H1 (cell line): ENCODE data around the gene CHAC2. TPM values are rescaled to one million over a fixed set of nuclear protein-coding genes. Genes with fewer than 3 reads are reported as not detected.

Experiments used
- CTCF ChIA-PET: fragments of 300-600 bp; sonication (Branson Sonifier 250); formaldehyde crosslinking; loops from one replicate; lab custom pipeline; 2021; ENCODE audit not compliant: partially characterized antibody; lab: Charles Lee
- POLR2A ChIA-PET: fragments of 300-600 bp; sonication (Branson Sonifier 250); formaldehyde crosslinking; loops from one replicate; lab custom pipeline; 2021; ENCODE audit warnings: inconsistent platforms; ENCODE audit not compliant: partially characterized antibody; lab: Charles Lee
- DNase-seq, 2 experiments: peaks; one replicate each; pipeline versions ENCODE4 v3.0.0 to v3.0.0-alpha.2; 2010 to 2022; ENCODE audit warnings: low spot score in 2 of 2, low read depth in 1 of 2, mixed read lengths in 1 of 2
- FAIRE-seq: peaks from 2 replicates; lab custom pipeline; 2011; peaks lifted over from hg19 to GRCh38; lab: Jason Lieb, UNC
- H2AFZ ChIP-seq: 2 replicates; pipeline ENCODE4 v1.8.1; 2012; ENCODE audit warnings: low read length, inconsistent platforms
- H2AK5ac ChIP-seq: 2 replicates; pipeline ENCODE4 v1.6.1; 2013; ENCODE audit warnings: low read depth, low read length
- H2BK120ac ChIP-seq: replicated peaks from 2 replicates; pipeline ENCODE3; 2013; ENCODE audit warnings: low read depth, low read length, inconsistent platforms
- H2BK12ac ChIP-seq: 2 replicates; pipeline ENCODE4 v1.6.1; 2013; ENCODE audit warnings: low read depth, low read length
- H2BK15ac ChIP-seq: 2 replicates; pipeline ENCODE4 v1.6.1; 2013; ENCODE audit warnings: low read length
- H2BK20ac ChIP-seq: 2 replicates; pipeline ENCODE4 v1.6.1; 2013; ENCODE audit warnings: low read length
- H2BK5ac ChIP-seq: 2 replicates; pipeline ENCODE4 v1.6.1; 2013; ENCODE audit warnings: low read depth, low read length
- H3K14ac ChIP-seq: 2 replicates; pipeline ENCODE4 v1.6.1; 2013; ENCODE audit warnings: inconsistent platforms; ENCODE audit not compliant: insufficient read length
- H3K18ac ChIP-seq: 2 replicates; pipeline ENCODE4 v1.6.1; 2013; ENCODE audit warnings: low read length; ENCODE audit errors: extremely low read depth
- H3K23ac ChIP-seq: 2 replicates; pipeline ENCODE4 v1.6.1; 2013; ENCODE audit warnings: inconsistent platforms; ENCODE audit not compliant: insufficient read length
- H3K23me2 ChIP-seq: 2 replicates; pipeline ENCODE4 v1.6.1; 2013; ENCODE audit warnings: low read depth, low read length
- H3K27ac ChIP-seq: 2 replicates; pipeline ENCODE4 v1.6.1; 2011; ENCODE audit warnings: low read depth, low read length, inconsistent platforms
- H3K27me3 ChIP-seq, 4 experiments: replicated peaks in 1 of 4; 1 replicate in 1 of 4; 2 replicates in 3 of 4; pipeline versions ENCODE4 v1.6.1 to v1.8.1; 2011 to 2013; ENCODE audit warnings: low read length in 3 of 4, mild to moderate bottlenecking in 3 of 4, inconsistent platforms in 2 of 4, mixed read lengths in 2 of 4, moderate library complexity in 1 of 4; ENCODE audit not compliant: control insufficient read depth in 3 of 4, insufficient read depth in 3 of 4; ENCODE audit errors: extremely low read depth in 1 of 4
- H3K36me3 ChIP-seq, 4 experiments: 2 replicates each; pipeline versions ENCODE4 v1.6.1 to v1.8.1; 2011 to 2013; ENCODE audit warnings: mild to moderate bottlenecking in 4 of 4, low read length in 3 of 4, moderate library complexity in 2 of 4, control low read depth in 1 of 4, inconsistent platforms in 1 of 4; ENCODE audit not compliant: insufficient read depth in 4 of 4, control insufficient read depth in 2 of 4
- H3K4ac ChIP-seq: replicated peaks from 2 replicates; pipeline ENCODE3; 2013; ENCODE audit warnings: low read length, low read depth, mixed read lengths, inconsistent platforms; ENCODE audit not compliant: insufficient read length
- H3K4me1 ChIP-seq, 4 experiments: replicated peaks in 1 of 4; 1 replicate in 1 of 4; 2 replicates in 3 of 4; pipeline versions ENCODE4 v1.6.1 to v1.8.1; 2011 to 2013; ENCODE audit warnings: low read length in 3 of 4, inconsistent platforms in 2 of 4, mixed read lengths in 1 of 4; ENCODE audit not compliant: insufficient read depth in 4 of 4, control insufficient read depth in 3 of 4
- H3K4me2 ChIP-seq, 2 experiments: 2 replicates each; pipeline versions ENCODE4 v1.6.1 to v1.8.1; 2011 to 2013; ENCODE audit warnings: low read depth in 2 of 2, low read length in 2 of 2, control low read depth in 1 of 2, inconsistent platforms in 1 of 2, mild to moderate bottlenecking in 1 of 2; ENCODE audit not compliant: insufficient read depth in 1 of 2
- H3K4me3 ChIP-seq, 4 experiments: fragments of 200-600, 300-600 bp in 1 of 4; sonication (generic), shearing (Covaris generic), sonication (Bioruptor Twin) in 1 of 4; 2 replicates each; pipeline versions ENCODE4 v1.5.1 to v1.8.1; 2011 to 2016; ENCODE audit warnings: low read length in 4 of 4, low read depth in 3 of 4, control low read depth in 2 of 4, inconsistent platforms in 2 of 4, mild to moderate bottlenecking in 2 of 4, mixed read lengths in 1 of 4, moderate library complexity in 1 of 4; ENCODE audit not compliant: insufficient read depth in 2 of 4; ENCODE audit errors: extremely low read depth in 1 of 4
- H3K56ac ChIP-seq: replicated peaks from 2 replicates; pipeline ENCODE3; 2013; ENCODE audit warnings: low read depth, mild to moderate bottlenecking, mixed read lengths, low read length, inconsistent platforms; ENCODE audit not compliant: insufficient read length
- H3K79me1 ChIP-seq: 2 replicates; pipeline ENCODE4 v1.6.1; 2013; ENCODE audit warnings: low read depth, low read length, control low read depth
- H3K79me2 ChIP-seq, 2 experiments: 2 replicates each; pipeline versions ENCODE4 v1.6.1 to v1.8.1; 2012 to 2013; ENCODE audit warnings: low read length in 2 of 2, mild to moderate bottlenecking in 2 of 2, inconsistent platforms in 1 of 2; ENCODE audit not compliant: insufficient read depth in 2 of 2, control insufficient read depth in 1 of 2
- H3K9ac ChIP-seq, 4 experiments: replicated peaks in 1 of 4; 1 replicate in 1 of 4; 2 replicates in 3 of 4; pipeline versions ENCODE4 v1.6.1 to v1.8.1; 2011 to 2013; ENCODE audit warnings: low read depth in 3 of 4, low read length in 3 of 4, control low read depth in 2 of 4, mild to moderate bottlenecking in 2 of 4, moderate library complexity in 2 of 4, inconsistent platforms in 1 of 4; ENCODE audit errors: extremely low read depth in 1 of 4
- H3K9me3 ChIP-seq, 2 experiments: 2 replicates each; pipeline versions ENCODE4 v1.6.1 to v1.8.1; 2012 to 2013; ENCODE audit warnings: mild to moderate bottlenecking in 2 of 2, moderate library complexity in 2 of 2, control low read depth in 1 of 2, inconsistent platforms in 1 of 2, low read depth in 1 of 2, low read length in 1 of 2, mixed read lengths in 1 of 2; ENCODE audit not compliant: insufficient read depth in 2 of 2
- H4K20me1 ChIP-seq, 2 experiments: replicated peaks in 1 of 2; 2 replicates each; pipeline versions ENCODE3 to v1.8.1; 2011 to 2013; ENCODE audit warnings: inconsistent platforms in 2 of 2, low read length in 2 of 2, mild to moderate bottlenecking in 1 of 2; ENCODE audit not compliant: insufficient read depth in 2 of 2, control insufficient read depth in 1 of 2
- H4K5ac ChIP-seq: 2 replicates; pipeline ENCODE4 v1.6.1; 2013; ENCODE audit warnings: low read length, low read depth, mixed read lengths, inconsistent platforms; ENCODE audit not compliant: insufficient read length
- H4K8ac ChIP-seq: 2 replicates; pipeline ENCODE4 v1.8.0; 2013; ENCODE audit warnings: mild to moderate bottlenecking, moderate library complexity, low read length, inconsistent platforms; ENCODE audit not compliant: insufficient read depth; ENCODE audit errors: extremely low read depth
- H4K91ac ChIP-seq: replicated peaks from 2 replicates; pipeline ENCODE3; 2013; ENCODE audit warnings: low read length, mixed read lengths, inconsistent platforms; ENCODE audit not compliant: insufficient read length
- ATF2 ChIP-seq: IDR thresholded peaks from 2 replicates; pipeline ENCODE4 v1.6.1; 2012; ENCODE audit warnings: low read length, inconsistent platforms
- BCL11A ChIP-seq, 2 experiments: IDR thresholded peaks; one replicate each; pipeline ENCODE4 v1.6.1; 2011; ENCODE audit warnings: low read depth in 2 of 2, low read length in 2 of 2, mild to moderate bottlenecking in 2 of 2
- CBX5 ChIP-seq: fragments of 300-800, 300-1000 bp; sonication (generic); IDR thresholded peaks from 2 replicates; pipeline ENCODE4 v1.7.1; 2016; ENCODE audit warnings: antibody characterized with exemption, low read length, low read depth
- EP300 ChIP-seq, 2 experiments: IDR thresholded peaks; 1 replicate in 1 of 2; 2 replicates in 1 of 2; pipeline ENCODE4 v1.6.1; 2011 to 2012; ENCODE audit warnings: low read depth in 2 of 2, low read length in 2 of 2, mild to moderate bottlenecking in 2 of 2, borderline replicate concordance in 1 of 2, inconsistent platforms in 1 of 2, moderate library complexity in 1 of 2
- JUND ChIP-seq: IDR thresholded peaks from 2 replicates; pipeline ENCODE4 v1.6.1; 2011; ENCODE audit warnings: mild to moderate bottlenecking, improper control_type of control experiment, low read length
- POLR2A ChIP-seq, 2 experiments: IDR thresholded peaks; 1 replicate in 1 of 2; 2 replicates in 1 of 2; pipeline ENCODE4 v1.6.1; 2011; ENCODE audit warnings: low read depth in 2 of 2, low read length in 2 of 2, mild to moderate bottlenecking in 2 of 2; ENCODE audit errors: control extremely low read depth in 1 of 2
- RXRA ChIP-seq: IDR thresholded peaks from 2 replicates; pipeline ENCODE4 v1.6.1; 2011; ENCODE audit warnings: low read depth, mild to moderate bottlenecking, low read length, moderate library complexity; ENCODE audit not compliant: insufficient read depth
- SUZ12 ChIP-seq: fragments of 200-600 bp; sonication (generic); IDR thresholded peaks from 2 replicates; pipeline ENCODE4 v1.6.1; 2012; ENCODE audit warnings: mild to moderate bottlenecking, inconsistent platforms, low read length, moderate library complexity, mixed read lengths
- TAF1 ChIP-seq: IDR thresholded peaks from 2 replicates; pipeline ENCODE4 v1.6.1; 2011; ENCODE audit warnings: mild to moderate bottlenecking, low read depth, low read length
- YY1 ChIP-seq: IDR thresholded peaks from 2 replicates; pipeline ENCODE4 v1.6.1; 2011; ENCODE audit warnings: low read depth, mild to moderate bottlenecking, low read length
- WGBS, 2 experiments: shearing (Covaris generic) in 1 of 2; methylation state at CpG; one replicate each; pipeline versions ENCODE4 v1.1.6 to v1.1.7; 2013 to 2015; ENCODE audit warnings: low lambda C conversion rate in 2 of 2, mixed read lengths in 2 of 2, inconsistent platforms in 1 of 2, low coverage in 1 of 2, missing lambda C conversion rate in 1 of 2; ENCODE audit not compliant: insufficient replicate concordance in 2 of 2, insufficient coverage in 1 of 2, insufficient read length in 1 of 2; ENCODE audit errors: extremely low coverage in 1 of 2, missing lambda C conversion rate in 1 of 2; 5-methylcytosine and 5-hydroxymethylcytosine counted together
- polyA plus RNA-seq, 7 experiments: library from polyadenylated mRNA; depleted of rRNA in 3 of 7; stranded (reverse) in 5 of 7; unstranded in 2 of 7; fragments of >200 nt in 5 of 7; fragments of 200-250 nt in 2 of 7; gene quantifications; 1 replicate in 5 of 7; 2 replicates in 1 of 7; 4 replicates in 1 of 7; pipeline versions ENCODE4 v1.2.1 to v1.2.3, GENCODE V29; 2011 to 2013; ENCODE audit warnings: missing spikeins in 2 of 7, mixed read lengths in 2 of 7
- total RNA-seq: library from RNA; stranded (reverse); fragmentation: NEBNext Ultra II Directional; extraction: Animal tissue kit (Norgen Biotek cat#: 25700); gene quantifications from 2 replicates; pipeline ENCODE4 v1.2.1, GENCODE V29; 2021

Gene CHAC2
- total and polyA plus RNA-seq, 2 of the 8 experiments (the other 6 are each of a cell fraction or from before 2014, with no cell fraction given), result 5.4 to 11.2 TPM

- Histone ChIP-seq H3K4me2 (no peak overlapping the region), H4K8ac (no peak overlapping the region), H3K56ac (no peak overlapping the region), H3K14ac (no peak overlapping the region), H2BK5ac (no peak overlapping the region), H4K91ac (no peak overlapping the region), H3K9ac (no peak overlapping the region), H3K18ac (no peak overlapping the region), H2BK20ac (no peak overlapping the region), H2AFZ (no peak overlapping the region), H3K9me3 (no peaks in the 10 kb centered on the region), H2BK120ac (no peak overlapping the region), H3K4me3 (no peak overlapping the region), H3K27ac (no peak overlapping the region), H2BK15ac (no peak overlapping the region), H4K5ac (no peak overlapping the region), H3K4ac (no peak overlapping the region), H3K79me1 (no peaks in the 10 kb centered on the region), H2AK5ac (no peak overlapping the region), H3K27me3 (no peaks in the 10 kb centered on the region), H3K36me3 (peaks cover 0 to 6% (median 2%) of the 10 kb centered on the region in 4 experiments; a peak in 4 of 8 replicates), H3K79me2 (no peaks in the 10 kb centered on the region), H3K23me2 (no peaks in the 10 kb centered on the region), H4K20me1 (no peaks in the 10 kb centered on the region), H3K4me1 (no peaks in the 10 kb centered on the region), H2BK12ac (no peak overlapping the region), H3K23ac (no peak overlapping the region)
- 97% methylated on average over 15 of the region's 15 CpGs; no CpG with 5 or more reads in 1 of the 2 experiments for WGBS, 2 experiments
- FAIRE-seq (no peak), DNase-seq (no peak)
- POLR2A ChIA-PET, result interaction anchor here (3.6 kb wide), 1 partner anchor 11 kb away, joined by 13 read pairs; the partner anchor contains the start of gene CHAC2
- TF ChIP-seq CBX5, result no peak
- no peak for TF ChIP-seq SUZ12
- no peak for TF ChIP-seq JUND
- no peak for TF ChIP-seq BCL11A (IDR thresholded peaks at IDR 0.05; ENCODE audit: low read depth in 2 of 2, low read length in 2 of 2)
- no peak for TF ChIP-seq EP300 (IDR thresholded peaks at IDR 0.05; ENCODE audit: borderline replicate concordance in 1 of 2, low read depth in 2 of 2, low read length in 2 of 2)
- no peak for TF ChIP-seq POLR2A (IDR thresholded peaks at IDR 0.05; ENCODE audit: control extremely low read depth in 1 of 2, low read depth in 2 of 2, low read length in 2 of 2)
- TF ChIP-seq RXRA, result no peak
- no peak for TF ChIP-seq YY1
- TF ChIP-seq ATF2, result no peak
- no peak for TF ChIP-seq TAF1
- CTCF ChIA-PET, result interaction anchor here (1.4 kb wide), 1 partner anchor 11 kb away, joined by 7 read pairs; the partner anchor contains the start of gene CHAC2
Measured at GRCh38 chr2:53756644-53757043, 11.0 kb upstream of the CHAC2 start.
